Measurements from ENCODE around the gene NTN1. TPM values are rescaled to one million over a fixed set of nuclear protein-coding genes. Genes with fewer than 3 reads are reported as not detected.

NTN1 gene
- polyA plus RNA-seq, 1 donor from 2014 or later: 16.2 TPM

DNA sequence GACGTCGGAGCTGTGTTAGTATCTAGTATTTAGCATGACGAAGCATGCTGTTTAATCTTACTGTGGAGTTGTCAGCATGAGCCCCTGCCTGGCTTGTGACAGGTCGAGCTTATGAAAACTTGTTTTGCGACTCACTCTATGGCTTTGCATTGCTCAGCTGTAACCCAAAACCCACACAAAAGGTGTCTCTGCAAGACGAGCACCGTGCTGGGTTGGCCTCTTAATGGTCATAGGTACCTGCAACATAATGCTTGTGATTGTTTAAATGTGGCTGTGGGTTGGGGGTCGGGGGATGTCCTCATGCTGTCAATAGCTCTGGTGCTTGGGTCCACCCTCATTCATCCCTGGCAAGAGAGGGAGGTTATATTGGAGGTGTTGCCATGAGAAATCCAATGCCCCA, 5.4 kb downstream of the NTN1 start:
- Histone ChIP-seq H3K4me3 (ENCODE audit: low read length) (no peak overlapping the region), H3K36me3 (ENCODE audit: insufficient read depth, low read length) (no peaks in the 10 kb centered on the region), H3K27ac (ENCODE audit: low read length) (no peak overlapping the region), H4K20me1 (ENCODE audit: insufficient read depth) (no peaks in the 10 kb centered on the region), H3K4me2 (ENCODE audit: low read length) (no peak overlapping the region), H3K9me2 (ENCODE audit: insufficient read depth, low read length) (no peaks in the 10 kb centered on the region), H3K9ac (ENCODE audit: low read length) (no peak overlapping the region), H2AFZ (ENCODE audit: low read depth, low read length) (no peak overlapping the region), H3K9me3 (ENCODE audit: low read length) (no peaks in the 10 kb centered on the region), H3K79me2 (replicated peaks; ENCODE audit: insufficient read depth, low read length) (peaks cover 4% of the 10 kb centered on the region), H3F3A (ENCODE audit: insufficient read depth, low read length, poor library complexity, severe bottlenecking) (no peaks in the 10 kb centered on the region), H3K27me3 (ENCODE audit: insufficient read depth, low read depth, low read length) (peaks cover 41% of the 10 kb centered on the region)
- TF ChIP-seq MXI1 (conservative IDR thresholded peaks at IDR 0.05; ENCODE audit: poor library complexity, severe bottlenecking) (no peak), POLR2AphosphoS5 (IDR thresholded peaks at IDR 0.05) (no peak), SMC3 (conservative IDR thresholded peaks at IDR 0.05; ENCODE audit: poor library complexity) (no peak)

DNA sequence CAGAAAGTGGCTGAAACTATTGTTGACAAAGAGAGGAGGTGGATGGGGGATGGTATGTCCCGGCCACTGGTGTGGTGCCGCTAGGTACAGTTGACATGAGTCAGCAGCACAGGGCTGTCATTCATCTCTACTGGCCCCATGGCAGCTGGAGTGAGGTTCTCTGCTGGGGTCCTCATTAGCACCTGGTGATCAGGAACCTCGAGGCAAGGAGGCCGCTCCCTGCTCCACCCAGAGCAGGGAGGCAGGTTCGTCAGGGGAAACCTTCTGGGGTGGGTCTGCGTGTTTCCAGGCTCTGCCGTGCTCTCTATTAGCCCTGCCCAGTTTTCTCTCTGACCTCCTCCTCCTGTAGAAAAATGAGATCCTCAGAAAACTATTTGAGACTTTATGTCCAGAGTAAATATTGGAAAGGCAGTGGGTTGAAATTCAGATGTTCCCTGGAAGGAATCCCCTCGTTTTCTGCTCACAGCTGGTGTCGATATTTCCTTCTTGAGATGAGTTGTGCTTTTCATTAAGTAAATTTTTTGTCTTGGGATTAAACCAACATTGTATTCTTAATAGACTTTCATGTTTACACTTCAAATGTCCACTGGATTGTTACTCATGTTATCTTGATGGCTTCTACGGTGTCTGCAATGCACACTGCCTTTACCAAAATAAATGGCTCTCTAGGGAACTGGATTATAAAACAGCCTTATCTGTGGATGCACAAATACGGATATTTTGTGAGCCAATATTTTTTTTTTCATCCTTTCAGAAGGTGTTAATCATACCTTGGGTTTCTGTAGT, 7.1 kb downstream of the NTN1 start:
- Histone ChIP-seq H3K9me3 (ENCODE audit: low read length) (no peaks in the 10 kb centered on the region), H3K4me2 (ENCODE audit: low read length) (no peak overlapping the region), H3F3A (ENCODE audit: insufficient read depth, low read length, poor library complexity, severe bottlenecking) (no peaks in the 10 kb centered on the region), H3K36me3 (ENCODE audit: insufficient read depth, low read length) (no peaks in the 10 kb centered on the region), H4K20me1 (ENCODE audit: insufficient read depth) (no peaks in the 10 kb centered on the region), H2AFZ (ENCODE audit: low read depth, low read length) (no peak overlapping the region), H3K9me2 (ENCODE audit: insufficient read depth, low read length) (no peaks in the 10 kb centered on the region), H3K4me3 (ENCODE audit: low read length) (no peak overlapping the region), H3K27me3 (ENCODE audit: insufficient read depth, low read depth, low read length) (peaks cover 24% of the 10 kb centered on the region), H3K79me2 (replicated peaks; ENCODE audit: insufficient read depth, low read length) (peaks cover 4% of the 10 kb centered on the region), H3K27ac (ENCODE audit: low read length) (no peak overlapping the region), H3K9ac (ENCODE audit: low read length) (no peak overlapping the region)
- TF ChIP-seq EZH2 (IDR thresholded peaks at IDR 0.05; ENCODE audit: borderline replicate concordance, insufficient read depth, low read length, poor library complexity, severe bottlenecking) (no peak), MXI1 (conservative IDR thresholded peaks at IDR 0.05; ENCODE audit: poor library complexity, severe bottlenecking) (no peak), SMC3 (conservative IDR thresholded peaks at IDR 0.05; ENCODE audit: poor library complexity) (no peak), CTCF (IDR thresholded peaks at IDR 0.05; ENCODE audit: poor library complexity, severe bottlenecking) (no peak), POLR2AphosphoS5 (IDR thresholded peaks at IDR 0.05) (no peak), EP300 (conservative IDR thresholded peaks at IDR 0.05; ENCODE audit: poor library complexity, severe bottlenecking) (no peak), TAF1 (IDR thresholded peaks at IDR 0.05; ENCODE audit: low read depth) (no peak)
- TF ChIP-seq, protein P1, sequence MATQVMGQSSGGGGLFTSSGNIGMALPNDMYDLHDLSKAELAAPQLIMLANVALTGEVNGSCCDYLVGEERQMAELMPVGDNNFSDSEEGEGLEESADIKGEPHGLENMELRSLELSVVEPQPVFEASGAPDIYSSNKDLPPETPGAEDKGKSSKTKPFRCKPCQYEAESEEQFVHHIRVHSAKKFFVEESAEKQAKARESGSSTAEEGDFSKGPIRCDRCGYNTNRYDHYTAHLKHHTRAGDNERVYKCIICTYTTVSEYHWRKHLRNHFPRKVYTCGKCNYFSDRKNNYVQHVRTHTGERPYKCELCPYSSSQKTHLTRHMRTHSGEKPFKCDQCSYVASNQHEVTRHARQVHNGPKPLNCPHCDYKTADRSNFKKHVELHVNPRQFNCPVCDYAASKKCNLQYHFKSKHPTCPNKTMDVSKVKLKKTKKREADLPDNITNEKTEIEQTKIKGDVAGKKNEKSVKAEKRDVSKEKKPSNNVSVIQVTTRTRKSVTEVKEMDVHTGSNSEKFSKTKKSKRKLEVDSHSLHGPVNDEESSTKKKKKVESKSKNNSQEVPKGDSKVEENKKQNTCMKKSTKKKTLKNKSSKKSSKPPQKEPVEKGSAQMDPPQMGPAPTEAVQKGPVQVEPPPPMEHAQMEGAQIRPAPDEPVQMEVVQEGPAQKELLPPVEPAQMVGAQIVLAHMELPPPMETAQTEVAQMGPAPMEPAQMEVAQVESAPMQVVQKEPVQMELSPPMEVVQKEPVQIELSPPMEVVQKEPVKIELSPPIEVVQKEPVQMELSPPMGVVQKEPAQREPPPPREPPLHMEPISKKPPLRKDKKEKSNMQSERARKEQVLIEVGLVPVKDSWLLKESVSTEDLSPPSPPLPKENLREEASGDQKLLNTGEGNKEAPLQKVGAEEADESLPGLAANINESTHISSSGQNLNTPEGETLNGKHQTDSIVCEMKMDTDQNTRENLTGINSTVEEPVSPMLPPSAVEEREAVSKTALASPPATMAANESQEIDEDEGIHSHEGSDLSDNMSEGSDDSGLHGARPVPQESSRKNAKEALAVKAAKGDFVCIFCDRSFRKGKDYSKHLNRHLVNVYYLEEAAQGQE (IDR thresholded peaks at IDR 0.05; ENCODE audit: borderline replicate concordance): no peak

Measured in neural cell (in vitro differentiated cells).